ENCODE results near the gene GAST.

Gene GAST

DNA sequence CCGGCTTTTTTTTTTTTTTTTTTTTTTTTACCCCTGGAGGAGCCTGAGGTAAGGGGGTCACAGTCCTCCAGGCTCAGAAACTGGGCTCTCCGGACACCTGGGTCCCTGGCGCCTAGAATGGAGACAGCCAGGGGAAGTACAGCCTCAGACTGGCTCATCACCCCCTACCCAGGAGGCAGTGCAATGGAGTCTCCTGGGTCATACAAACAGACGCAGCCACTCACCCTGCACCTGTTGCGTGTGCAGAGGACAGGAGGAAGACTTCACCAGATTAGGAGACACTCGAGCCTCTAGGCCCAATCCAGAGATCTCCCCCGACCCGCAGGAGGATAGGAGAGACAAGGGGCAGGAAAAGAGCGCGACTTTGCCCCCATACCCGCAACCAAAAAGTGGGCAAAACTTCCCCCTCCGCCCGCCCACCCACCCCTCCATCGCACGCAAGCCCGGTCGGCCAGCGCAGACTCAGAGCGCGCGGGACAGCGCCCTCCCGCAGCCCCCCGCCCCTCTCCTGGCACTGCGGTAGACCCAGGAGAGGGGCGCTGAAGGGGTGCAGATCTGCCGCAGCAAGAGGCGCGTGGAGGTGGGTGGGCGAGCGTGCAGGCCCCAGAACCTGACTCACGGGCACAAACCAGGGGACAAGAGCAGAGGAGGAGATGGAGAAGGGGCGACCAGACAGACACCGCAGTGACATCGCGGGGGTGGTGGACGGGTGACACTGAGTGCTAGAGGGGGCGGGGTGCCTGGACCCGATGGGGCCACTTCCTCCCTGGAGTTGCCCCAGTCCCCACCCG is 21.4 kb downstream of the GAST start:
- no peak overlapping the region for H3K4me3 ChIP-seq (ENCODE audit: insufficient read depth, low read depth, low read length, poor library complexity, severe bottlenecking)
- no peaks in the 10 kb centered on the region for H3K36me3 ChIP-seq (ENCODE audit: control insufficient read depth, insufficient read depth, low read length)
- DNase-seq = no peak
- H3K27ac ChIP-seq (ENCODE audit: insufficient read depth, low read length, poor library complexity, severe bottlenecking) = no peak overlapping the region
- H3K9me3 ChIP-seq (ENCODE audit: control insufficient read depth, low read length) = no peaks in the 10 kb centered on the region
- H3K27me3 ChIP-seq (replicated peaks; ENCODE audit: control insufficient read depth, insufficient read depth, low read length, poor library complexity, severe bottlenecking) = peaks cover 30% of the 10 kb centered on the region
- H3K4me1 ChIP-seq (ENCODE audit: control insufficient read depth, insufficient read depth, low read length, poor library complexity, severe bottlenecking) = peaks cover 10% of the 10 kb centered on the region

DNA sequence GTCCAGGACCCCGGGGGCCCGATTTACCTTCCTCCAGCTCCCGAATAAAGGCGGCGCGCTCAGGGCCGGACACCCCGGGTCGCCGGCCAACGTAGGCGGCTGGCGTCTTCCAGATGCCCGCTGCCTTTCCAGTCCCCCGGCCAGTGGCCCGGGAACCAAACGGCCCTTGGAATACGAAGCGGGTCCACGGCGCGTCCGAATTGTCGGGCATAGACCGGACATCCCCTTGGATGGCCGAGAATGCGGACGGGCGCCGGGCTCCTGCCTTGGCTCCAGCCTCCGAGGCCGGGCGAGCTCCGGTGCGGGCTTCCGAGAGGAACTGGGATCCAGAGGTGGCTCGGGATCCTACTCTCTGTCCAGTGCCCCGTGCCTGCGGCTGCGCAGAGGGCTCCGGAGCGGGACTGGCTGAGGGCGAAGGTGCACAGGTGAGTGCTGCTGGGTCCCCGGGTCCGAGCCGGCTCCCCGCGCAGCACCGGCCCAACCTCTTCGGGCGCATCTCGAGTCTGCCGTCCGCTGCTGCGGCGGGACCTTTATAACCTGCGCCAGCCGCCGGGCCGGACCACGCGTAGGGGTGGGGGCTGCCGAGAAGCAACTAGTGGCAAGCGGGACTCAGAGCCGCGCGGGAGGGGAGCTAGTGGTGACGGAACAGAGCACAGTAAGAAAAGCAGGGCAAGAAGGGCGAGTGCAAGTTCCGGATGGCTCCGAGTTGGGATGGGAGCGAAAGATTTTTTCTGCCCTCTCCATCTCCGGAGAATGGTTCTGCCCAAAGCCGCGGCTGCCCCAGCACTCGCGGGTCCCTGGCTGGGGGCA is 22.2 kb downstream of the GAST start, which contains the start of gene HAP1:
TSS of gene HAP1 (minus strand) at position 505 of the 810 bp plus-strand sequence. CDS start at position 496, 9 bp downstream.
- no peak for DNase-seq
- Histone ChIP-seq H3K27me3 (replicated peaks; ENCODE audit: control insufficient read depth, insufficient read depth, low read length, poor library complexity, severe bottlenecking) (peaks cover 30% of the 10 kb centered on the region), H3K36me3 (ENCODE audit: control insufficient read depth, insufficient read depth, low read length) (no peaks in the 10 kb centered on the region), H3K4me3 (ENCODE audit: insufficient read depth, low read depth, low read length, poor library complexity, severe bottlenecking) (peak within 1 kb of the TSS; percentile 37), H3K9me3 (ENCODE audit: control insufficient read depth, low read length) (no peaks in the 10 kb centered on the region), H3K27ac (ENCODE audit: insufficient read depth, low read length, poor library complexity, severe bottlenecking) (no peak within 1 kb of the TSS), H3K4me1 (ENCODE audit: control insufficient read depth, insufficient read depth, low read length, poor library complexity, severe bottlenecking) (peaks cover 10% of the 10 kb centered on the region)

DNA sequence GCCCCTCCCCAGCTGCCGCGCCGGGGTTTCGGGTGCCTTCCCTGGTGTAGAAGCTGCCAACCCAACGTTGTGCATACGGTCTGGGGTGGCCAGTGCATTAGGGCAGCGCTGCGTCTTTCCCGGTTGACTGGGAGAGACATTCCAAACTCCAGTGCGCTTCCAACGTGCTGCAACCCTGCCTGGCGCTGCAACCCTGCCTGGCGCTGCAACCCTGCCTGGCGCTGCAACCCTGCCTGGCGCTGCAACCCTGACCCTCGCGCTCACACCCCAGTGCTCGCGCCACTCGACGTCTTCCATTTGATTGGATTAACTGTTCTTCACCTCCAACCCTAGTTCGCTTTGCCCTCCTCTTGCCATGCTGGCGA is 22.8 kb downstream of the GAST start:
- peaks cover 30% of the 10 kb centered on the region for H3K27me3 ChIP-seq (replicated peaks; ENCODE audit: control insufficient read depth, insufficient read depth, low read length, poor library complexity, severe bottlenecking)
- no peak overlapping the region for H3K27ac ChIP-seq (ENCODE audit: insufficient read depth, low read length, poor library complexity, severe bottlenecking)
- peak overlapping the region; percentile 37 for H3K4me3 ChIP-seq (ENCODE audit: insufficient read depth, low read depth, low read length, poor library complexity, severe bottlenecking)
- no peaks in the 10 kb centered on the region for H3K36me3 ChIP-seq (ENCODE audit: control insufficient read depth, insufficient read depth, low read length)
- no peak for DNase-seq
- no peaks in the 10 kb centered on the region for H3K9me3 ChIP-seq (ENCODE audit: control insufficient read depth, low read length)
- H3K4me1 ChIP-seq (ENCODE audit: control insufficient read depth, insufficient read depth, low read length, poor library complexity, severe bottlenecking) = peaks cover 10% of the 10 kb centered on the region

DNA sequence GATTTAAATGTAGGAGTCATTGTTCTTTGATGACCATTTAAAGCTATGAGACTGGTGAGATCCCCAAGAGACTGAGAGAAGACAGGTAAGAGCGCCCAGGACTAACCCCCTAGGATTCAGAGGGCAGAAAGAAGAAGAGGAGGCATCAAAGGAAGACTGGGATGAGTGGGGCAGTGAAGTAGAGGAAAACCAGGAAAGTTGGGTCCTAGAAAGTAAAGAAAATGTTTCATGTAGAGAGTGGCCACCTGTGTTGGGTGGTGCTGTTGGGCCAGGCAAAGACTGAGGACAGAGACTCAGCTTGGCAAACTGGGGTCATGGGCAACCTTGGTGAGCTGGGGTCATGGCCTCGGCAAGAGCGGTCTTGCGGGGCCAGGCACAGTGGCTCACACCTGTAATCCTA is 23.6 kb downstream of the GAST start:
- Histone ChIP-seq H3K27me3 (replicated peaks; ENCODE audit: control insufficient read depth, insufficient read depth, low read length, poor library complexity, severe bottlenecking) (peaks cover 30% of the 10 kb centered on the region), H3K27ac (ENCODE audit: insufficient read depth, low read length, poor library complexity, severe bottlenecking) (no peak overlapping the region), H3K4me3 (ENCODE audit: insufficient read depth, low read depth, low read length, poor library complexity, severe bottlenecking) (no peak overlapping the region), H3K4me1 (ENCODE audit: control insufficient read depth, insufficient read depth, low read length, poor library complexity, severe bottlenecking) (peaks cover 10% of the 10 kb centered on the region), H3K9me3 (ENCODE audit: control insufficient read depth, low read length) (no peaks in the 10 kb centered on the region), H3K36me3 (ENCODE audit: control insufficient read depth, insufficient read depth, low read length) (no peaks in the 10 kb centered on the region)
- DNase-seq = no peak

DNA sequence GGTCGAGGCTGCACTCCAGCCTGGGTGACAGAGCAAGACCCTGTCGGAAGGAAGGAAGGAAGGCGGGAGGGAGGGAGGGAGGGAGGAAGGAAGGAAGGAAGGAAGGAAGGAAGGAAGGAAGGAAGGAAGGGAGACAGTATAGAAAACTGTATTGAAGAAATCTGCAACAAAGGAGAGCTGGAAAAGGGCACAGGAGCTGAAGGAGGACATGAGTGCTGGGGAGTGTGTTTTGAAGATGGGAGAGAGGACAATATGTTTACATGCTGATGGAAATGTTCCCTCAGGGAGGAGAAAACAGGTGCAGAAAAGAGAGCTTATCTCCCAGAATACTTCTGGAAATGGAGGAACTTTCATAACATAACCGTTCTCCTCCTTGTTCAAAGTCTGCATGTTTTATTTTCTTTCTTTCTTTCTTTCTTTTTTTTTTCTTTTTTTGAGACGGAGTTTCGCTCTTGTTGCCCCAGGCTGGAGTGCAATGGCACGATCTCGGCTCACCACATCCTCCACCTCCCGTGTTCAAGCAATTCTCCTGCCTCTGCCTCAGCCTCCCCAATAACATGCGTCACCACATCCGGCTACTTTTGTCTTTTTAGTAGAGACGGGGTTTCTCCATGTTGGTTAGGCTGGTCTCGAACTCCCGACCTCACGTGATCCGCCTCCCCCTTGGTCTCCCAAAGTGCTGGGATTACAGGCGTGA is 25.0 kb downstream of the GAST start:
- Histone ChIP-seq H3K36me3 (ENCODE audit: control insufficient read depth, insufficient read depth, low read length) (no peaks in the 10 kb centered on the region), H3K9me3 (ENCODE audit: control insufficient read depth, low read length) (no peaks in the 10 kb centered on the region), H3K27ac (ENCODE audit: insufficient read depth, low read length, poor library complexity, severe bottlenecking) (no peak overlapping the region), H3K4me3 (ENCODE audit: insufficient read depth, low read depth, low read length, poor library complexity, severe bottlenecking) (no peak overlapping the region), H3K27me3 (replicated peaks; ENCODE audit: control insufficient read depth, insufficient read depth, low read length, poor library complexity, severe bottlenecking) (peaks cover 30% of the 10 kb centered on the region), H3K4me1 (ENCODE audit: control insufficient read depth, insufficient read depth, low read length, poor library complexity, severe bottlenecking) (peaks cover 10% of the 10 kb centered on the region)
- DNase-seq = no peak

DNA sequence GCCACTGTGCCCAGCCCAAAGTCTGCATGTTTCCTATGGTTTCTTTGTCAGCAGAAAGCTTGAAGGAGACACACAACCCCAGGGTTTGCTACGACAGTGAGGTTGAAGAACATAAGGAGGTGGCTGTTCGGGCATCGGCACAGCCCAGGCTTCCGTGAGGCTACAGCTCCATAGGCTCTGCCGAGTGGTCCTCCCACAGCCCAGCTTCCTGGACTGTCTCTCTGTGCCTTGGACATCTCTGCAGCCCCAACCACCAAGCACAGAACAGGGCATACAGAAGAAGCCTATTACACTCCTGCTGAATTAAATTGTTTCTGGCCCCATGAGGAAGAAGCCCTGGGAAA is 25.5 kb downstream of the GAST start:
- peaks cover 10% of the 10 kb centered on the region for H3K4me1 ChIP-seq (ENCODE audit: control insufficient read depth, insufficient read depth, low read length, poor library complexity, severe bottlenecking)
- H3K36me3 ChIP-seq (ENCODE audit: control insufficient read depth, insufficient read depth, low read length) = no peaks in the 10 kb centered on the region
- no peak overlapping the region for H3K4me3 ChIP-seq (ENCODE audit: insufficient read depth, low read depth, low read length, poor library complexity, severe bottlenecking)
- peaks cover 28% of the 10 kb centered on the region for H3K27me3 ChIP-seq (replicated peaks; ENCODE audit: control insufficient read depth, insufficient read depth, low read length, poor library complexity, severe bottlenecking)
- no peak for DNase-seq
- no peak overlapping the region for H3K27ac ChIP-seq (ENCODE audit: insufficient read depth, low read length, poor library complexity, severe bottlenecking)
- H3K9me3 ChIP-seq (ENCODE audit: control insufficient read depth, low read length) = no peaks in the 10 kb centered on the region

DNA sequence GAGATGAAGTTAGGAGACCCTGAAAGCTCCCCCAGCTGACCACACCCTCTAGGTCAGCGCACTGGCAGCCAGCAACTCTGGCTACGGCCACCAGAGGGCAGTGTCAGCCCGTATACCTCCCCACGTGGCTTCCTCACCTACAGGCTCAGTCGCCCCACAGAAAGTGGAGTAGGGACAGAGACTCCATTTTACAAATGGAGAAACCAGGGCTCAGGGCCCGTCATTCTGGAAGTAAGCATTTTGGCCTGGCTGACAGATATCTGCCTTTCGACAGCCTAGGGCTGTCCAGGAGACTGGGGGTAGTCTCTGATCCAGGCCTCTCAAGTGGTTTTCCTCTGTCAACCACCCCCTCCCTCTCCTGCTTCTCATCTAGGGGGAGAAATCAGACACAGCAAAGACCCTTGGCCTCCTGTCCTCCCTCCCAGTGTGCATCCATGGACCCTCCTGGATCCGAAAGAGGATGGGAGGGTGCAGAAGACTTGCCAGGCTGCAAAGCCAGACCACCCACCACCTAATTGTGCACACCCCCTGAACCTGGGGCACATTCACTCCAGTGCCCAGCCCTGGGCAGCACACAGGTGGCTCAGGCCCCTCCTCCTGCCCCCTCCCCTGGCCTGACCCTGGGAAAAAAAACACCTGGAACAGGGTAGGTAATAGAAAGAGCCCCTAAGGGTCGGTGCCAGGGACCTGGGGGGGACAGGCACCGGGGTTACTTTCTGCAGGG is 26.1 kb downstream of the GAST start:
- no peak overlapping the region for H3K27ac ChIP-seq (ENCODE audit: insufficient read depth, low read length, poor library complexity, severe bottlenecking)
- peak; percentile 56 to 63 (median 58) for DNase-seq
- peaks cover 10% of the 10 kb centered on the region for H3K4me1 ChIP-seq (ENCODE audit: control insufficient read depth, insufficient read depth, low read length, poor library complexity, severe bottlenecking)
- no peaks in the 10 kb centered on the region for H3K36me3 ChIP-seq (ENCODE audit: control insufficient read depth, insufficient read depth, low read length)
- H3K27me3 ChIP-seq (replicated peaks; ENCODE audit: control insufficient read depth, insufficient read depth, low read length, poor library complexity, severe bottlenecking) = peaks cover 26% of the 10 kb centered on the region
- no peak overlapping the region for H3K4me3 ChIP-seq (ENCODE audit: insufficient read depth, low read depth, low read length, poor library complexity, severe bottlenecking)
- no peaks in the 10 kb centered on the region for H3K9me3 ChIP-seq (ENCODE audit: control insufficient read depth, low read length)

DNA sequence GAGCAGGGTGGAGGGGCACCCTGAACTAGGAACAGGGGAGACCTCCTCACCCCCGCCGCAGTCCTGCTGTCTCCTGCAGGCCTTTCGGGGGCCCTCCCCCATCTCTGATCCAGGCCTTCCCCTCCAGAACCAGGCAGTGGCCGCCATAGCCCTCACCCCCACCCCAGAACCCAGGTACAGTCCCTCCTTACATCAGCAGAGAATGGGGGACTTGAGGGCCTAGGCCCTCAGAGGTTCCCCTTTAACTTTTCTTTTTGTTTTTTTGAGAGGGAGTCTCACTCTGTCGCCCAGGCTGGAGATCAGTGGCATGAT is 26.6 kb downstream of the GAST start:
- Histone ChIP-seq H3K4me3 (ENCODE audit: insufficient read depth, low read depth, low read length, poor library complexity, severe bottlenecking) (no peak overlapping the region), H3K4me1 (ENCODE audit: control insufficient read depth, insufficient read depth, low read length, poor library complexity, severe bottlenecking) (peaks cover 10% of the 10 kb centered on the region), H3K9me3 (ENCODE audit: control insufficient read depth, low read length) (no peaks in the 10 kb centered on the region), H3K27me3 (replicated peaks; ENCODE audit: control insufficient read depth, insufficient read depth, low read length, poor library complexity, severe bottlenecking) (peaks cover 25% of the 10 kb centered on the region), H3K27ac (ENCODE audit: insufficient read depth, low read length, poor library complexity, severe bottlenecking) (no peak overlapping the region), H3K36me3 (ENCODE audit: control insufficient read depth, insufficient read depth, low read length) (no peaks in the 10 kb centered on the region)
- no peak for DNase-seq

DNA sequence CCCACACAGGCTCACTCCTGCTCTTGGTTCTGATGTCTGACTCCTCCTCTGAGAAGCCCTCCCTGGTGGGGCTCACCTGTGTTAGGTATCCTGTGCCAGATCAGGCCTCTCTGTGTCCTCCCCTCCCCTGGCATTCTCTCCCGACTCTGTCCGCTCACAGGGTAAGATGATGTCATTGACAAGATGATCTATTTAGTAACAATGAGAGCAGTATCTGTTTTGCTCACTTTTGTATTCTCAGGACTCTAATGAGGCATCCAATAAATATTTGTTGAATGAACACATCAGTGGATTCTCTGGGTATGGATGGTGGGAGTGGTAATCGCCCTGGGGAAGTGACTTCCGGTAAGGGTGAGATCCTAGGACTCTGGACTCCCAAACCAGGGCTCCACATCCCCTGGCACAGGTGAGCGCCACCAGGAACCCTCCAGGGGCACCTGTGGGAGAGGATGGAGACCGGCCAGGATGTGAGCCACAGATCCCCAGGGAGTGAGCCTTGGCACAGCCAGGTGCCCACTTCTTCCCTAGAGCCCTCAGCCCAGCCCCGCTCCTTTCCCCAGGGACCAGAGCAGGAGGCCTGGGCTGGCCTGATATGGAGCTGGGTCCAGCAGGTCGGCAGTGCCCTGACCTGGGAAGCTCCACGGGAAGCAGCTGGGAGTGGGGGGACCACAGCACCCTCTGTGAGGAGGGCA is 27.7 kb downstream of the GAST start:
- DNase-seq = no peak
- Histone ChIP-seq H3K4me1 (ENCODE audit: control insufficient read depth, insufficient read depth, low read length, poor library complexity, severe bottlenecking) (peaks cover 5% of the 10 kb centered on the region), H3K36me3 (ENCODE audit: control insufficient read depth, insufficient read depth, low read length) (no peaks in the 10 kb centered on the region), H3K4me3 (ENCODE audit: insufficient read depth, low read depth, low read length, poor library complexity, severe bottlenecking) (no peak overlapping the region), H3K27ac (ENCODE audit: insufficient read depth, low read length, poor library complexity, severe bottlenecking) (no peak overlapping the region), H3K27me3 (replicated peaks; ENCODE audit: control insufficient read depth, insufficient read depth, low read length, poor library complexity, severe bottlenecking) (peaks cover 15% of the 10 kb centered on the region), H3K9me3 (ENCODE audit: control insufficient read depth, low read length) (no peaks in the 10 kb centered on the region)

Measured in effector memory CD4-positive, alpha-beta T cell (primary cell).